RWPE1 (cell line): Measurements from ENCODE around the gene FGF14.
A peak's percentile ranks its signal among the peaks of the same experiment; 100 is the strongest.

Source experiments
- CTCF ChIA-PET: fragments of 350-600 bp; sonication (Branson Sonifier 250); formaldehyde crosslinking; extraction: SDS; loops from one replicate; lab custom pipeline; 2021; lab: Yijun Ruan, JAX
- POLR2A ChIA-PET: fragments of 400-600 bp; formaldehyde crosslinking; extraction: SDS; loops from one replicate; lab custom pipeline; 2020; ENCODE audit warnings: antibody characterized with exemption; ENCODE audit not compliant: low non-redundant PET; lab: Yijun Ruan, JAX
- DNase-seq: peaks from one replicate; pipeline ENCODE4 v3.0.0; 2012; ENCODE audit warnings: low spot score
- H3K27ac ChIP-seq: fragments of 450-650 bp; 2 replicates; pipeline ENCODE4 v1.5.1; 2017
- TF ChIP-seq, protein P1 (sequence below): fragments of 450-650 bp; conservative IDR thresholded peaks from 2 replicates; pipeline ENCODE4 v1.5.1; 2017; ENCODE audit warnings: low read depth, mild to moderate bottlenecking

The FGF14 gene

GRCh38 chr13:101798437-101798836, 603.4 kb downstream of the FGF14 start:
- H3K27ac ChIP-seq: no peak overlapping the region
- DNase-seq: no peak
- ChIA-PET POLR2A (no interaction called here), CTCF (no interaction called here)
- TF ChIP-seq, protein P1, sequence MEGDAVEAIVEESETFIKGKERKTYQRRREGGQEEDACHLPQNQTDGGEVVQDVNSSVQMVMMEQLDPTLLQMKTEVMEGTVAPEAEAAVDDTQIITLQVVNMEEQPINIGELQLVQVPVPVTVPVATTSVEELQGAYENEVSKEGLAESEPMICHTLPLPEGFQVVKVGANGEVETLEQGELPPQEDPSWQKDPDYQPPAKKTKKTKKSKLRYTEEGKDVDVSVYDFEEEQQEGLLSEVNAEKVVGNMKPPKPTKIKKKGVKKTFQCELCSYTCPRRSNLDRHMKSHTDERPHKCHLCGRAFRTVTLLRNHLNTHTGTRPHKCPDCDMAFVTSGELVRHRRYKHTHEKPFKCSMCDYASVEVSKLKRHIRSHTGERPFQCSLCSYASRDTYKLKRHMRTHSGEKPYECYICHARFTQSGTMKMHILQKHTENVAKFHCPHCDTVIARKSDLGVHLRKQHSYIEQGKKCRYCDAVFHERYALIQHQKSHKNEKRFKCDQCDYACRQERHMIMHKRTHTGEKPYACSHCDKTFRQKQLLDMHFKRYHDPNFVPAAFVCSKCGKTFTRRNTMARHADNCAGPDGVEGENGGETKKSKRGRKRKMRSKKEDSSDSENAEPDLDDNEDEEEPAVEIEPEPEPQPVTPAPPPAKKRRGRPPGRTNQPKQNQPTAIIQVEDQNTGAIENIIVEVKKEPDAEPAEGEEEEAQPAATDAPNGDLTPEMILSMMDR: no peak

- TF ChIP-seq, protein P1: no peak
- ChIA-PET POLR2A (no interaction called here), CTCF (interaction anchor here (0.7 kb wide), 1 partner anchor 558 kb away, joined by 3 read pairs; no protein-coding TSS in a partner anchor)
Observed at GRCh38 chr13:101795460-101795859, 606.4 kb downstream of the FGF14 start.

DNA sequence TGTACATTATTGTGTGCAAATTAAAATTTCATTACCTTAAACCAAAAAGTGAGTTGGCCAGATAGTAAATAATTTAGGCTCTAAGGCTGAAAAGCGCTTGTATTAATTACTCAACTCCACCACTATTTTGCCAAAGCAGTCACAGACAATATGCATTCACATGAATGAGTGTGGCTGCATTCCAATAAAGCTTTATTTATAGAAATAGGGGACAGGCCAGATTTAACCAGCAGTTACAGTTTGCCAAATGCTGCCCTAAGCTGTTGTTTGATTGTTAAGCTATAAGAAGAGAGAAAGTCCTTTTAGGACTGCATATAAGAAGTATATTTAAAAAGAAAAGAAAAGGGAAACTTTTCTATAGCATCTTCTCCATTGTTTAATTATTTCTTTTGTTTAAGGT, 606.8 kb downstream of the FGF14 start:
- TF ChIP-seq, protein P1: no peak
- DNase-seq: no peak
- H3K27ac ChIP-seq: no peak overlapping the region
- CTCF ChIA-PET: interaction anchor here (0.7 kb wide), 1 partner anchor 558 kb away, joined by 3 read pairs; no protein-coding TSS in a partner anchor
- POLR2A ChIA-PET: no interaction called here

More at GRCh38 chr13:101795460-101795859, 606.4 kb downstream of the FGF14 start:
- no peak for DNase-seq
- H3K27ac ChIP-seq: no peak overlapping the region

DNA sequence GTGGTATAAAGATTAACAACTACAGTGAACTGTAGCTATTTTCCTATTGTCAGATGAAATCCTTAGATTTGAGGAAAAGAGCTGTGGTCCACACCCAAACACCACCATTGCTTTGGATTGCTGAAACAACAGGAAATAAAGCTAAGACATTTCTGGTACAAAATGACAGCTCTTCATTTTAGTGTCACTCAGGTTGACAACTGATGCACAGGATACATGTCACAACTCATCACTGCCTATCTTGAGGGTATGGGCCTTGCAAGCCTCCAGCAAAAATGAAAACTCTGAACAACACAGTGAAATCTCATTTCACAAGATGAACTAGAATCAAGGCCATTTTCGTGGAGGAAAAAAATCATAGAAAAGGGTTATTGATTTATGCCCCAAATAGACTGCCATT, 609.7 kb downstream of the FGF14 start:
- ChIA-PET POLR2A (no interaction called here), CTCF (no interaction called here)
- H3K27ac ChIP-seq: no peak overlapping the region
- no peak for DNase-seq
- TF ChIP-seq, protein P1: no peak

- TF ChIP-seq, protein P1: 0 out of 2 replicates have a peak, but pooled peaks have one; percentile 14
Observed at GRCh38 chr13:101785858-101786257, 616.0 kb downstream of the FGF14 start.

DNA sequence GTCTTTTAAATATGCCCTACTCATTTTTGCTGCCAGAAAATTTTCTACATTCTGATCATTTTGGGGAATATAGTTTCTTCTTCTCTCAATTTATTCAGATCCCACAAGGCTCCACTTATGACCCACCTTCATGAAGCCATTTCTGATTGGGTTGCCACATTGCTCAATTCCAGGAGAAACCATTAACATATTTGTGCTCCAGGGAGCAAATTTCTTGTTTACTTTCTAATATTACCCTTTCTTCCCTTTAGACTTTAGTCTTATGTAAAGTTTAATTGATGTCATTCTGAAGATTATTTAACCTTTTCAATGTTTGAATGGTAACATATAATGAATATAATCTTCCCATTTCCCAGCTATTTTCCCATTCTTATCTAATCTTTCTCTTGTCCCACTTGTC, 617.5 kb downstream of the FGF14 start:
- no peak for DNase-seq
- ChIA-PET CTCF (no interaction called here), POLR2A (no interaction called here)
- TF ChIP-seq, protein P1: no peak
- no peak overlapping the region for H3K27ac ChIP-seq

More at GRCh38 chr13:101785858-101786257, 616.0 kb downstream of the FGF14 start:
- peak; percentile 13 for DNase-seq
- POLR2A ChIA-PET: no interaction called here
- no peak overlapping the region for H3K27ac ChIP-seq
- CTCF ChIA-PET: interaction anchor here (0.5 to 0.7 kb wide), 3 partner anchors 263 to 770 kb away, joined by 3 to 4 read pairs (median 3); no protein-coding TSS in a partner anchor
